Adrenal gland (tissue), 19 donors: ENCODE measurements around the gene LYPLAL1. TPM values are rescaled to one million over a fixed set of nuclear protein-coding genes. Genes with fewer than 3 reads are reported as not detected.

Experiments
- DNase-seq, 7 donors: peaks; one replicate each; pipeline ENCODE4 v3.0.0-alpha.2; 2019 to 2020
- H3K27ac ChIP-seq, 5 donors: fragments of 200-600 bp; sonication (generic) in 4 of 5; 1 replicate in 3 of 5; 2 replicates in 2 of 5; pipeline versions ENCODE4 v1.5.1 to v1.8.0; 2016 to 2020; ENCODE audit warnings: mild to moderate bottlenecking in 1 of 5
- H3K27me3 ChIP-seq: fragments of 200-600 bp; 2 replicates; pipeline ENCODE4 v1.8.0; 2021
- H3K36me3 ChIP-seq, 2 donors: fragments of 200-600 bp; replicated peaks in 1 of 2; 1 replicate in 1 of 2; 2 replicates in 1 of 2; pipeline versions ENCODE4 v1.5.1 to v1.8.0; 2018 to 2022
- H3K4me1 ChIP-seq, 2 donors: fragments of 200-600 bp; replicated peaks in 1 of 2; 1 replicate in 1 of 2; 2 replicates in 1 of 2; pipeline versions ENCODE4 v1.5.1 to v1.8.0; 2018 to 2021
- H3K4me3 ChIP-seq, 4 donors: fragments of 200-600 bp; sonication (generic) in 3 of 4; one replicate each; pipeline ENCODE4 v1.5.1; 2016 to 2018
- H3K9me3 ChIP-seq, 3 donors: fragments of 200-600 bp; sonication (generic) in 1 of 3; replicated peaks in 1 of 3; 1 replicate in 2 of 3; 2 replicates in 1 of 3; pipeline versions ENCODE4 v1.5.1 to v1.8.0; 2016 to 2021
- POLR2A ChIP-seq, 2 donors: fragments of 450-650 bp; IDR thresholded peaks; one replicate each; pipeline ENCODE4 v1.6.1; 2017; ENCODE audit warnings: antibody characterized with exemption in 2 of 2, mild to moderate bottlenecking in 2 of 2, moderate library complexity in 1 of 2
- WGBS, 4 donors: extraction: QIAGEN DNeasy Blood & Tissue Kit in 2 of 4; methylation state at CpG; one replicate each; pipeline versions ENCODE4 v1.1.5 to v1.1.7; 2013 to 2017; 5-methylcytosine and 5-hydroxymethylcytosine counted together
- intact Hi-C, 2 donors: fragments of 100-400 bp; cut with DNase I; formaldehyde crosslinking; loops; one replicate each; pipeline versions ENCODE4 v1.14.1 to v1.15.0; 2022 to 2023
- long read RNA-seq, 10 donors: library from polyadenylated mRNA in 3 of 10; unstranded in 2 of 10; stranded (forward) in 1 of 10; transcript quantifications; one replicate each; pipeline ENCODE4 v2.0.0 and lab custom pipeline, GENCODE V29; 2021 to 2026
- polyA plus RNA-seq, 3 donors: library from polyadenylated mRNA; stranded (reverse); fragments of 200-250 nt in 2 of 3; fragments of 350-450 nt in 1 of 3; fragmentation: Illumina TruSeq in 1 of 3; extraction: RNeasy Lipid Tissue Mini Kit (QIAGEN cat#74804) in 1 of 3; gene quantifications; one replicate each; pipeline ENCODE4 v1.2.3, GENCODE V29; 2013 to 2014
- total RNA-seq, 9 donors: library from RNA; depleted of rRNA in 4 of 9; stranded (reverse); fragments of >200 nt in 4 of 9; fragments of 120-200 nt in 1 of 9; fragmentation: NEBNext Ultra II Directional in 1 of 9; extraction: Animal tissue kit (Norgen Biotek cat#: 25700) in 1 of 9; gene quantifications; one replicate each; pipeline versions ENCODE4 v1.1.0 to v1.2.4, GENCODE V29; 2013 to 2023
- TF ChIP-seq, protein P1 (sequence below), 6 experiments: fragments of 450-650 bp in 4 of 6; fragments of 200-600 bp in 2 of 6; sonication (generic) in 1 of 6; IDR thresholded peaks; 1 replicate in 5 of 6; 2 replicates in 1 of 6; pipeline versions ENCODE4 v1.5.1 to v1.8.0; 2016 to 2021; ENCODE audit warnings: antibody characterized with exemption in 6 of 6, mild to moderate bottlenecking in 2 of 6, moderate library complexity in 1 of 6
- donor health status: healthy with polysubstance abuse.
- donor health status: Bipolar disorder and iron deficiency.
- donor health status: DM: yes; HTN: yes; CAD: no.
- donor health status: DM: no; HTN: no; CAD: no.
- donor health status: DM: no; HTN: no; CAD: no.
- donor health status: DM: yes; HTN: yes; CAD: no.

The LYPLAL1 gene
- total RNA-seq (10 to 100 TPM; 14.9 to 82.7 (median 48.3) TPM), polyA plus RNA-seq (10 to 100 TPM; 64.7 to 82.8 (median 79.4) TPM)
- long read RNA-seq, donor 1, transcript LYPLAL1-202 (5 exons, 1,898 nt), result major isoform, 18 of 39 reads
- long read RNA-seq, donor 1, transcript LYPLAL1-203 (4 exons, 1,703 nt), result minor isoform, 9 of 39 reads
- long read RNA-seq, donor 1, transcript LYPLAL1-201 (5 exons, 1,819 nt), result minor isoform, 9 of 39 reads
- long read RNA-seq, donor 1, partial matches to known transcripts, result 0 of 39 reads
- long read RNA-seq, donor 1, other reads (novel, unspliced or antisense), result 0 of 39 reads
- long read RNA-seq, donor 2, transcript LYPLAL1-203 (4 exons, 1,703 nt), result minor isoform, 5 of 27 reads
- long read RNA-seq, donor 2, transcript LYPLAL1-202 (5 exons, 1,898 nt), result major isoform, 15 of 27 reads
- long read RNA-seq, donor 2, partial matches to known transcripts, result 0 of 27 reads
- long read RNA-seq, donor 2, other reads (novel, unspliced or antisense), result 0 of 27 reads
- long read RNA-seq, donor 3, transcript LYPLAL1-202 (5 exons, 1,898 nt), result major isoform, 21 of 36 reads
- long read RNA-seq, donor 3, transcript LYPLAL1-201 (5 exons, 1,819 nt), result minor isoform, 6 of 36 reads
- long read RNA-seq, donor 3, partial matches to known transcripts, result 5 of 36 reads
- long read RNA-seq, donor 3, other reads (novel, unspliced or antisense), result 0 of 36 reads
- long read RNA-seq, donor 4, transcript LYPLAL1-203 (4 exons, 1,703 nt), result minor isoform, 5 of 45 reads
- long read RNA-seq, donor 4, transcript LYPLAL1-202 (5 exons, 1,898 nt), result major isoform, 25 of 45 reads
- long read RNA-seq, donor 4, transcript LYPLAL1-201 (5 exons, 1,819 nt), result minor isoform, 13 of 45 reads
- long read RNA-seq, donor 4, partial matches to known transcripts, result 0 of 45 reads
- long read RNA-seq, donor 4, other reads (novel, unspliced or antisense), result 1 of 45 reads
- long read RNA-seq, donor 5, transcript LYPLAL1-201 (5 exons, 1,819 nt), result minor isoform, 9 of 61 reads
- long read RNA-seq, donor 5, transcript LYPLAL1-203 (4 exons, 1,703 nt), result minor isoform, 5 of 61 reads
- long read RNA-seq, donor 5, transcript LYPLAL1-202 (5 exons, 1,898 nt), result major isoform, 37 of 61 reads
- long read RNA-seq, donor 5, partial matches to known transcripts, result 0 of 61 reads
- long read RNA-seq, donor 5, other reads (novel, unspliced or antisense), result 4 of 61 reads
- long read RNA-seq, donor 6, transcript LYPLAL1-202 (5 exons, 1,898 nt), result major isoform, 23 of 37 reads
- long read RNA-seq, donor 6, transcript LYPLAL1-201 (5 exons, 1,819 nt), result minor isoform, 8 of 37 reads
- long read RNA-seq, donor 6, partial matches to known transcripts, result 1 of 37 reads
- long read RNA-seq, donor 6, other reads (novel, unspliced or antisense), result 0 of 37 reads
- long read RNA-seq, donor 7, transcript LYPLAL1-202 (5 exons, 1,898 nt), result major isoform, 7 of 20 reads
- long read RNA-seq, donor 7, partial matches to known transcripts, result 5 of 20 reads
- long read RNA-seq, donor 7, other reads (novel, unspliced or antisense), result 0 of 20 reads
- long read RNA-seq, donor 8, transcript LYPLAL1-202 (5 exons, 1,898 nt), result major isoform, 20 of 27 reads
- long read RNA-seq, donor 8, partial matches to known transcripts, result 0 of 27 reads
- long read RNA-seq, donor 8, other reads (novel, unspliced or antisense), result 0 of 27 reads
- long read RNA-seq, donor 9, transcript LYPLAL1-201 (5 exons, 1,819 nt), result minor isoform, 5 of 34 reads
- long read RNA-seq, donor 9, transcript LYPLAL1-202 (5 exons, 1,898 nt), result major isoform, 20 of 34 reads
- long read RNA-seq, donor 9, partial matches to known transcripts, result 0 of 34 reads
- long read RNA-seq, donor 9, other reads (novel, unspliced or antisense), result 0 of 34 reads
- long read RNA-seq, donor 10, transcript LYPLAL1-202 (5 exons, 1,898 nt), result major isoform, 6 of 9 reads
- long read RNA-seq, donor 10, partial matches to known transcripts, result 0 of 9 reads
- long read RNA-seq, donor 10, other reads (novel, unspliced or antisense), result 0 of 9 reads

DNA sequence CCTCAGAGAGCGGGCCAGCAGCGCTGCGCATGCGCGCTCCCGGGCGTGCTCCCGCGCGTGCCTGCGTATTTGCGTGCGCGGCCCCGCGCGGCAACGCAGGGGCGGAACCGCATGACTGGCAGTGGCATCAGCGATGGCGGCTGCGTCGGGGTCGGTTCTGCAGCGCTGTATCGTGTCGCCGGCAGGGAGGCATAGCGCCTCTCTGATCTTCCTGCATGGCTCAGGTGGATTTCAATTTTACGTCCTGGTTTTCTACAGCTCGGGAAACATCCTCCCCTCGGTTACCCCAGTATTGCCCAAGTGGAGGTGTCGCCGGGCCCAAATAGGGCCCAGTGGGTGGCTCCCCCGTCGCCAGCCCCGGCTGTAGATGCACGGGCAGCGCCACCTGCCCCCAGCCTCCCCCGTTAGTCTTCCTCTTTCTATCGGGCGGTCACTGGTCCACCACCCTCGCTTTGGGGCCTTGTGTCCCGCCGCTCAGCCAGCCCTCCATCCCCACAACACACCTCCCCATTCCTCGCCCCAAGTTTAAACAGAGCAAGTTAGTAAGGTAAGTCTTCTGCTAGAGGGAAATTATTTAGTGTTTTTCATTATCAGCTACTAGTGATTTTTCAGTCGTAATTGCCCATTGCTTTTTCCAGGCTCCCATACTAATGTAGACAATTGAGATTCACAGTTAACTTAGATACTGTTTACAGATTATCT lies at the start of gene LYPLAL1:
Gene LYPLAL1, plus strand, starts transcription at position 121 of the 702 bp plus-strand sequence. Its CDS starts 13 bp downstream, at position 134.
- intact Hi-C loops, result no loop called here
- WGBS, 4 donors, result 0 to 2% (median 0%) methylated on average over 31 to 48 of the region's 48 CpGs
- H3K36me3 ChIP-seq, result no peaks in the 10 kb centered on the region
- peaks cover 9 to 44% of the 10 kb centered on the region in 2 donors for H3K4me1 ChIP-seq
- peak within 1 kb of the TSS; percentile 44 to 85 (median 58) for H3K4me3 ChIP-seq
- H3K27me3 ChIP-seq, result no peaks in the 10 kb centered on the region
- peak; percentile 75 to 98 for TF ChIP-seq POLR2A (IDR thresholded peaks at IDR 0.05)
- TF ChIP-seq, protein P1, sequence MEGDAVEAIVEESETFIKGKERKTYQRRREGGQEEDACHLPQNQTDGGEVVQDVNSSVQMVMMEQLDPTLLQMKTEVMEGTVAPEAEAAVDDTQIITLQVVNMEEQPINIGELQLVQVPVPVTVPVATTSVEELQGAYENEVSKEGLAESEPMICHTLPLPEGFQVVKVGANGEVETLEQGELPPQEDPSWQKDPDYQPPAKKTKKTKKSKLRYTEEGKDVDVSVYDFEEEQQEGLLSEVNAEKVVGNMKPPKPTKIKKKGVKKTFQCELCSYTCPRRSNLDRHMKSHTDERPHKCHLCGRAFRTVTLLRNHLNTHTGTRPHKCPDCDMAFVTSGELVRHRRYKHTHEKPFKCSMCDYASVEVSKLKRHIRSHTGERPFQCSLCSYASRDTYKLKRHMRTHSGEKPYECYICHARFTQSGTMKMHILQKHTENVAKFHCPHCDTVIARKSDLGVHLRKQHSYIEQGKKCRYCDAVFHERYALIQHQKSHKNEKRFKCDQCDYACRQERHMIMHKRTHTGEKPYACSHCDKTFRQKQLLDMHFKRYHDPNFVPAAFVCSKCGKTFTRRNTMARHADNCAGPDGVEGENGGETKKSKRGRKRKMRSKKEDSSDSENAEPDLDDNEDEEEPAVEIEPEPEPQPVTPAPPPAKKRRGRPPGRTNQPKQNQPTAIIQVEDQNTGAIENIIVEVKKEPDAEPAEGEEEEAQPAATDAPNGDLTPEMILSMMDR (IDR thresholded peaks at IDR 0.05), result peak in 1 of 6 experiments; percentile 4
- H3K9me3 ChIP-seq, result no peaks in the 10 kb centered on the region
- peak; percentile 88 to 94 (median 90) for DNase-seq
- peak within 1 kb of the TSS; percentile 61 to 97 (median 87) for H3K27ac ChIP-seq

GRCh38 chr1:219124163-219124562 lies 49.5 kb upstream of the LYPLAL1 start:
- H3K9me3 ChIP-seq, result no peaks in the 10 kb centered on the region
- H3K27ac ChIP-seq, result no peak overlapping the region
- H3K4me3 ChIP-seq, result no peak overlapping the region
- WGBS, 4 donors, result 88 to 94% (median 91%) methylated on average over 5 of the region's 5 CpGs
- TF ChIP-seq, protein P1 (IDR thresholded peaks at IDR 0.05), result no peak
- TF ChIP-seq POLR2A (IDR thresholded peaks at IDR 0.05), result no peak
- no peaks in the 10 kb centered on the region for H3K4me1 ChIP-seq
- no peaks in the 10 kb centered on the region for H3K27me3 ChIP-seq
- DNase-seq, result no peak
- intact Hi-C loops, result no loop called here
- H3K36me3 ChIP-seq, result no peaks in the 10 kb centered on the region

DNA sequence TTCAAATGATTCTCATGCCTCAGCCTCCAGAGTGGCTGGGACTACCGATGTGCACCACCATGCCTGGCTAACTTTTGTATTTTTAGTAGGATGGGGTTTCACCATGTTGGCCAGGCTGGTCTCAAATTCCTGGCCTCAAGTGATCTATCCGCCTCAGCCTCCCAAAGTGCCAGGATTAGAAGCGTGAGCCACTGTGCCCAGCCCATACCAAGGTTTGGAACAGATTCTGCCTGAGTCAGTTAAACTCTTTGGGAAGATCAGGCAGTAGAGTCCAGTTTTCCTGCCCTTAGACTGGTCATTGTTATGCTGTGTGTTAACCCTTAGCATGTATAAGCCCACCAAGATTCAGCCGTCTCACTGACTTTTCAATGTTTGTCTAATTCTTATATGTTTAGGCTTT lies 48.3 kb upstream of the LYPLAL1 start:
- DNase-seq, result no peak
- TF ChIP-seq, protein P1 (IDR thresholded peaks at IDR 0.05), result no peak
- no peak for TF ChIP-seq POLR2A (IDR thresholded peaks at IDR 0.05)
- H3K27ac ChIP-seq, result no peak overlapping the region
- no peaks in the 10 kb centered on the region for H3K27me3 ChIP-seq
- intact Hi-C loops, result no loop called here
- no peaks in the 10 kb centered on the region for H3K9me3 ChIP-seq
- H3K4me1 ChIP-seq, result no peaks in the 10 kb centered on the region
- no peak overlapping the region for H3K4me3 ChIP-seq
- 95 to 98% (median 97%) methylated on average over 4 of the region's 4 CpGs for WGBS, 4 donors
- no peaks in the 10 kb centered on the region for H3K36me3 ChIP-seq
